NCI-H128 (cell line): Measurements from ENCODE around the gene DUOXA2.

Source experiments
- DNase-seq: peaks from one replicate; lab custom pipeline; 2025; ENCODE audit not compliant: unreplicated experiment; lab: John Stamatoyannopoulos, UW

The DUOXA2 gene

DNA sequence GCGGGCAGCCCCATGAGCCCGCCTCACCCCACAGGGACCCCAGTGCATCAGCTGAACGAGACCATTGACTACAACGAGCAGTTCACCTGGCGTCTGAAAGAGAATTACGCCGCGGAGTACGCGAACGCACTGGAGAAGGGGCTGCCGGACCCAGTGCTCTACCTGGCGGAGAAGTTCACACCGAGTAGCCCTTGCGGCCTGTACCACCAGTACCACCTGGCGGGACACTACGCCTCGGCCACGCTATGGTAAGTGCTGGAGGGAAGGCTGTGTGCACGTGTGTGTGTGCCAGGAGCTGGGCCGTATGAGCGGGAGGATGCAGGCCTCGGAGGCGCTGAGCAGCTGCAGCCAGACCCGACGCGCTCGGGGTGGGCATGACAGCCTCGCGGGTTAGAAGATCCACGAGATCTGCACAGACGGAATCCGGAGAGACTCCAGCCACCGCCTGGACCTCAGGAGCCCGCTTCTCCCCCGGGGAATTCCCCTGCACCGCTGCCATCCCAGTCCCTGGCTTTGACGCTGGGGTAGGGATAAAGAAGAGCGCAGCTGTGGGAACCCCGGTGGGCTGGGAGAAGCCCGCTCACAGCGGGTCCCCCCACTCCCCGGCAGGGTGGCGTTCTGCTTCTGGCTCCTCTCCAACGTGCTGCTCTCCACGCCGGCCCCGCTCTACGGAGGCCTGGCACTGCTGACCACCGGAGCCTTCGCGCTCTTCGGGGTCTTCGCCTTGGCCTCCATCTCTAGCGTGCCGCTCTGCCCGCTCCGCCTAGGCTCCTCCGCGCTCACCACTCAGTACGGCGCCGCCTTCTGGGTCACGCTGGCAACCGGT is 2.6 kb downstream of the DUOXA2 start:
- no peak for DNase-seq

DNA sequence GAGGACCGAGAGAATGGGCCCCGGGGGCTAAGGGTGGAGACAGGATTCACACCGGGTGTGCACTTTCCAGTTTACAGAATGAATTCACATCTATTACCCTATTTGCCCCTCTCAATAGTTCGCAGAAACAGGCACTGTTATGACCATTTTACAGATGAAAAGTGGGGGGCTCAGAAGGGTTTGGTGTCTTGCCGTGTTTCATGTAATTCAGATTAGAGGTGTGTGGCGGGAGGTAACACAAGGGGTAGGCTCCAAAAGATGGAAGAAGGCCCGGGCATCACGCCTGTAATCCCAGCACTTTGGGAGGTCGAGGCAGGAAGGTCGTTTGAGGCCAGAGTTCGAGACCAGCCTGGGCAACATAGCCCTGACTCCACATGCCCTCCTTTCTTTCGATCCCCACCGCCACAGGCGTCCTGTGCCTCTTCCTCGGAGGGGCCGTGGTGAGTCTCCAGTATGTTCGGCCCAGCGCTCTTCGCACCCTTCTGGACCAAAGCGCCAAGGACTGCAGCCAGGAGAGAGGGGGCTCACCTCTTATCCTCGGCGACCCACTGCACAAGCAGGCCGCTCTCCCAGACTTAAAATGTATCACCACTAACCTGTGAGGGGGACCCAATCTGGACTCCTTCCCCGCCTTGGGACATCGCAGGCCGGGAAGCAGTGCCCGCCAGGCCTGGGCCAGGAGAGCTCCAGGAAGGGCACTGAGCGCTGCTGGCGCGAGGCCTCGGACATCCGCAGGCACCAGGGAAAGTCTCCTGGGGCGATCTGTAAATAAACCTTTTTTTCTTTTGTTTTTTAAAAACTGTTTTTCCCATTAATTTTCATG is 3.4 kb downstream of the DUOXA2 start:
- no peak for DNase-seq

DNA sequence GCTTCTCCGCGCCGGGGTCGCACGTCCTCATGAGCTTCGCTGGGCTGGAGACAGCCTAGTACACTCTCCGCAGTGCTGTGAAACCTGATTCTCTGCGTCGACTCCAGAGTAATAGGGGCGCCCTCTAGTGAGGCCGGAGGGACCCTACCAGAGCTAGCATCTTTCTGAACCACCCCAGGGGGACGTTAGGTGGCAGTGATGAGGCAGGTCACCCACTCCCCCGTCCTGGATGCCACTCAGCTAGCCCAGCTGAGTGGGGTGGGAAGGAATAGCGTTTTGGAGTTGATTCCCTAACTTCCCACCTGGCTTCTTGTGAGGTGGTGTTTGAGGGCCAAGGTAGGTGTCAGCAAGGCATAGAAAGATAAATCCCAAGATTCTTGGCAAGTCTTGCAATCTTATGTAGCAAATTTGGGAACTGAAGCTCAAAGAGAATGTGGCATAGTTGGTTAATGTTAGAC is 4.0 kb downstream of the DUOXA2 start:
- DNase-seq = peak; percentile 81

DNA sequence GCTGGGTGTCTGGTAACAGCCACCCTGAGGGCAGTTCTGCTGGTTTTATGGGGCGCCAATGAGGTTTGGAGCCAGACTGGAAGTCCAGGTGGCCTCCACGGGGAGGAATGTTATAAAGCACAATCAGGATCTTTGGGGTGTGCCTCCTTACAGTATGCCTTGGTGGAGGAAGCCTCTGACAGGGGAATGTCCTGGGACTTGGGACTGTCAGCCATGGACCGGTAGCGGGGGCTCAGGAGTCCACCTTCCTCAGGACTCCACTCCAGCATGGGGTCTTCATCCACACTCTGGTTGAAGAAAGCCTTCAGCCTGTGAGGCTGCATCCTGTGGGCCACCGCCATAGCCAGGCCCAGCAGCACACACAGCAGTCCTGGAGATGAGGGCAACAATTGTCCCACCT is 4.9 kb downstream of the DUOXA2 start:
- no peak for DNase-seq

DNA sequence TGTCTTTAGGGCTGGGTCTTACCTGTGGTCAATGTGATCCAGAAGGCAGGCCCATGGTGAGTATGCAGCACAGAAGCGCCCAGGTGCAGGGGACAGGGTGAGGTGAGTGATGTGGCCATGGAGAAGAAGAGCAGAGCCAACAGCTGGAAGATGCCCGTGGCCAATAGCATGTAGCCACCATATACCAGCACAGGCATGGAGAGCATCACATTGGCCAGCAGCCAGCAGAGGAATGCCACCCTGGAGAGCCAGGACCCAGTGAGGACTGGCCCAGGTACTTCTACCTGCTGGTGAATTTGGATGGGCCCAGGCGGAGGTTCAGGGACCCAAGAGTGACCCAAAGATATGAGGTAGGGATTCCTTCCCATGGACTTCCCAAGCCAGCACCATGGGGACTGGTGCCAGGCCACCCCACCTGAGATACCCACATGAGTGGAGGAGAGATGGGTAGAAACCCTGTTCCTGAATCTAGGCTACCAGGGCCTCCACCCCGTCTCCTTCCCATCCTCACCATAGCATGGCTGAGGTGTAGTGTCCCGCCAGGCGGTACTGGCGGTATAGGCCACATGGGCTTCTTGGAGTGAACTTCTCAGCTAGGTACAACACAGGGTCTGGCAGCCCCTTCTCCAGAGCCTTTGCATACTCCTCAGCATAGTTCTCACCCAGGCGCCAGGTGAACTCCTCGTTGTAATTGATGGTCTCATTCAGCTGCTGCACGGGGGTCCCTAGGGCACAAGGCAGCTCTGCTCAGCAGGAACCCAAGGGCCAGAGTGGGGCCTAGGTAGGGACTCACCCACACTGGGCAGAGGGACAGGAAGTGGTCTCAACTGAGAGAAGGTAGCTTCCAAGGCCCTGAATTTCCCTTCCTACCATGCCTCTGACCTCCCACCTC is 6.2 kb downstream of the DUOXA2 start:
- no peak for DNase-seq

DNA sequence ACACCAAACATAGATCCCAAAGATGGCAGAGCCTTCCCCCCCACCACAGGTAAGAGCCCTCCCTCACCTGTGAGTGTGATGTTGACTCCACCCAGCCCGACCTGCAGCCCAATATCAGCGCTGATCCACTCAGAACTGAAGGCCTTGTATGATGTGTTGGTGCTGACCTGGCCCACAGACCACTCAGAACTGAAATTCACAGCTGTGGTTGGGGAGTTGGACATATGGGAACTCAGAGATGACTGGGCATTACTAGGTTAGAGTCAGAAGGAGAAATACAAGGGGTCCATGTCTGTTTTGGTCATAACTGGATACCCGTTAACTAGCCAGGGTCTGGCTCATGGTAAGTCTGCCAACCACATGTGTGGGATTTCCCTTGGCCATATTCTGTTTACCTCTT is 6.9 kb downstream of the DUOXA2 start:
- no peak for DNase-seq

DNA sequence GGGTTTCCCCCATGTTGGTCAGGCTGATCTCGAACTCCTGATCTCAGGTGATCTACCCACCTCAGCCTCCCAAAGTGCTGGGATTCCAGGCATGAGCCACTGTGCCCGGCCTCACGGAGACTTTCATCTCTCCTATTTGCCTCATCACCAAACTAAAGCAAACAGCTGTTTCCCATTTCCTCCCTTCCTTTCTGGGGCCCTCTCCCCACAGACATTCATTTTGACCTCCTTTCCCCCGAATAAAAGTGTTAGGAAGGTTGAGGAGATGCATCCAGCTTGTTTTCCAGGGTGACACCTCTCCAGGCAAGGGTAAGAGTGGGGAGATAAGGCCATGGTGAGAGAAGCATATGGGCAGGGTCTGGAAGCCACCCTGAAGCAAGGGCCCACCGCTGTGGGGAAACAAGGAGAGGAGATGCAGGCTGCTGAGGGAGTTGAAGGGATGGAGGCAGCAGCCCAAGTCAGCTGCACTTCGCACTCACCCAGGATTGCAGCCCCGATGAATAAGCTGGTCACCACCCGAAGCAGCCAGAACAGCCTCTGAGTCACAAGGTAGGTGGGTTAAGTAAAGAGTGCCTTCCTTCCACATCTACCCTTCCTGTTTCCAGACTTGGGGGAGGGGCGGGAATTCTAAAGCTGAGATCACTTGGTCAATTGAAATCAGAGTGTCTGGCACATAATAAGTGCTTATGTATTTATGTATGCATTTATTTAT is 7.7 kb downstream of the DUOXA2 start:
- DNase-seq = no peak

DNA sequence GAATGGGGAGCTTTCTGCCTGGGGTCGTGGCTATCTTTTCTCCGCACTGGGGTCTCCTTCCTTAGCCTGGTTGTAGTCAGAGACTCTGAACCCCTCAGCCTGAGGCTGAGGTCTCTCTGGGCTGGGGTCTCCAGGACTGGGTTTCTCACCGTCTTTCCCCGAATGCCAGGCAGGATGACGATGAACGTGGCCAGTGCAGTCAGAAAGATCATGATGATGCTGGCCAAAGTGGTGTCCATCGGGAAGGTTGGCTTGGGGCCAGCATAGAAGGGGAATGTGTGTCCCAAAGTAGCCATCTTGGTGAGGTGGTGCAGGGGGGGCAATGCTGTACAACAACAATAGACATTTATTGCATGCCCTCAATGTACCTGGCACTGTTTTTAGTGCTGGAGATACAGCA is 8.6 kb downstream of the DUOXA2 start:
- no peak for DNase-seq

DNA sequence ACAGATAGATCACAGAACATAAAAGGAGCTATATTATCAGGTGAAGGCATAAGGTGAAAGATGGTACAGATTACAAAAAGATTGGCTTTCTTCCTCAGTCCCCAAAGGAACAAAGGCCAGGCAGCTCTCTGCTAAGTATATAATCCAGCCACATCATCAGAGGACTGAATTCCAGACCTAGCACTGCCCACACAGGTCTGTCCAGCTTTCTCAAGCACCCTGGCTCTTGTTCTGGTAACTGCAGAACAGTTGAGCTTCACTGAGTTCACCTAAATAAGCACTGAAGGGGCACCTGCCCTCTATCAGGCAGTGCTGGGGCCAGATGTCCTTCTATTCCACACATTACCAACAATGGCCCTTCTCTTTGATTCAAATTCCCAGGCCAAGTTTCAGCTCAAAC is 9.3 kb downstream of the DUOXA2 start:
- DNase-seq = no peak

DNA sequence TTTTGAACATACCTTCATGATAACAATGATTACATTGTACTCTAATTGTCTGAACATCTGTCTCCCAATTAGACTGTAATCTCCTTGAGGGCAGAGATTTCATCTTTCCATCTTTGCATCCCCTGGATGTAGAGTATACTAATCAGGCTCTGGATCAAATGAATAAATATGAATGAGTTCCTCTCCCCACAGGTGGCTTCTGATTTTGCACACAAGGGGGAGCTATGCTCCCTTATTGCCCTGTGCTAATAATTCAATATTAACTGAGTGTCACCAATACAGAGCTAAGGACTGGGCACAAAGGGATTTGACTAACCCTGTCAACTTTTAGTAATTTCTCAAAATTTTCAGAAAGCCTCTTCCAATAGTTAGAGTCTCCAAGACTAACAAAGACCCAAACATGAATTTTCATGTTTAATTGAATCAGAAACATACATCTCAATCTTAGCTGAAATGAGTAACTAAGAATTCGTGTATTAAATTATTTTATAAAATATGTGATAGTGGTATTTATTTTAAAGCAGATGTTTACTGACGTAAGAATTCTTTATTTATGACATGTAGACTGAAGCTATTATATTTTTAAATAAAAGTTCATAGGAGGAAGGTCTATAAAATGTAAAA is 12.5 kb downstream of the DUOXA2 start:
- DNase-seq = no peak

DNA sequence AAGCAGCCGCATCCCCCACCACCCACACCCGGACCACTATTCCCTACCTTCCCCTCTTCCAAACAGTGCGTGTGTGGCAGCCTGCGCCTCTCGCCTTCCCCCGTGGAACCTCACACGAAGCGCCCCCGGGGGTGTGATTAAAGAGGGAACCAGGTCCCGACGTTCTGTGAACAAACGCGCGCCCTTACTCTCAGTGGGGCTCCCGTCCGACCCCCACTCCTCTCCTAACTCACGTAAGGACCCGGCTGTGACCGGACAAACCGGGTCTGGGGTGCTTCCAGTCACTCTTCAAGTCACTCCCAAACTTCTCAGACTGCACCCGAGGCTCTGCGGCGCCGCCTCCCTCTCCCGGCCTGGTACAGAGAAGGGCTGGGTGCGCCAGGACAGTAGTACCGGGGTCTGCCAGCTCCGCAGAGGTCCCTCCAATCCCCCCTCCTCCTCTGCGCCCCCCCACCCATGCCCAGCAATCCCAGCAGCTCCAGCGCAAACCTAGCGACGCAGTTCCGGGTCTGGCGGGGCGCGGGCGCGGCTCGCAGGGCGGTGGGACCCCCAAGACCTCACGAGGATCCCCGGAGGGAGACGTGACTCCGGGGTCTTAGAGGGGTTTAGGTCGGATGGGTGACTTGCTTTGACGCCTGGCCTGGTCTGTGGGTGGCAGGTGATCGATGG is 15.0 kb downstream of the DUOXA2 start:
- DNase-seq = no peak

DNA sequence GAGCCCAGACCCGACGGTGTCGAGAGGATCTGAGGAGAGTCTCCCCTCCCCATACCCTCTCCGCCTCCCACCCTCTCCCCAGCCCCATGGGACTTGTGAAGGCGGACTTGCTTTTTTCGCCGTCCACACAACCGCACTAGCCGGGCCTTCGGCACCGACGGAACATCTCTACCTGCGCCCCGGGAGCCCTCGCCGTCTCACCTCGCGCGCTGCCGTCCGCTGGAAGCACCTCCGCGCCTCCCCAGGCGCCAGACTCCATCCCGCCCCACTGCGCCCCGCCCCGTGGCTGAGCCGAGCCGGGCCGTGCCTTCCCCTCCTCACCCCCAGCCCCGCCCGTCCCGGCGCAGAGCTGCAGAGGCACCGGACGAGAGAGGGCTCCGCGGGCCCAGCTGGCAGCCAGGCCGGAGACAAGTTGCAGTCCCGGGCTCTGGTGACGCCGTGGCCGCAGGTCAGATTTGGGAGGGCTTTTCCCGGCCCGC is 15.6 kb downstream of the DUOXA2 start, which contains the start of the genes DUOX1 and DUOXA1:
Gene DUOX1 (plus strand): TSS at position 344 of the 479 bp plus-strand sequence. CDS start 1,973 bp downstream, outside the sequence.
Gene DUOXA1 (minus strand): TSS at position 229 of the 479 bp plus-strand sequence. CDS start 6,865 bp downstream, outside the sequence.
- no peak for DNase-seq

DNA sequence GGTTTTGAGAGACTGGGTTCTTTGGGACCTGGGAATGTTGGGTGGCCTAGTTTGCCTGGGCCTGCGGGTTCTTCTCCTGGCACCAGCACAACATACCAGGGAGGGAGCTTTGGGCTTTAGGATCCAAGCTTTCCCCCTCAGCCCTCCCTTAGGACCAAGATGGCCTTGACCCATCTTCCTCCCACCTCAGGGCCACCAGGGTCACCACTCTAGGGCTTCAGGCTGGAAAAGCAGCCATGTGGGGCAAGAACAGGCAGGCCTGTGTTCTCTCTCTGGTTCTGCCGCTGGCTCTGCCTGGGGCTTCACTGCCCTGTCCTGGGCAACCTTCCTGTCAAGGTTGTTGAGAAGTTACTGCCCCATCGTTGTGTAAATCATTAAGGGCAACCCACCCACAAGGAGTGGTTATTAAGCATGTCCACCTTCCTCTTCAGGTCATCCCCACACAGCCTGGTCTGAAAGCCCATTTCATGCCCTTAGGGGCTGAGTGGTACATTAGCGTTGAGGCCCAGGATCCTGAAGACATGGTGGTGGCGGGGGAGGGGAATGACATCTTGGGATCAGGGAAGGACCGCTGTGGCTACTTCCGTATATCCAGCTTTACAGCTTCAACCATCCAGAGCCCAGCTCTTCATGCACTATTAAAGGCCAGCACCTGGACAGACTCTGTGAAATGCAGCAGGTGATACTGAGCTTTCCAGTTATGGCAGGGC is 16.3 kb downstream of the DUOXA2 start:
- DNase-seq = no peak

DNA sequence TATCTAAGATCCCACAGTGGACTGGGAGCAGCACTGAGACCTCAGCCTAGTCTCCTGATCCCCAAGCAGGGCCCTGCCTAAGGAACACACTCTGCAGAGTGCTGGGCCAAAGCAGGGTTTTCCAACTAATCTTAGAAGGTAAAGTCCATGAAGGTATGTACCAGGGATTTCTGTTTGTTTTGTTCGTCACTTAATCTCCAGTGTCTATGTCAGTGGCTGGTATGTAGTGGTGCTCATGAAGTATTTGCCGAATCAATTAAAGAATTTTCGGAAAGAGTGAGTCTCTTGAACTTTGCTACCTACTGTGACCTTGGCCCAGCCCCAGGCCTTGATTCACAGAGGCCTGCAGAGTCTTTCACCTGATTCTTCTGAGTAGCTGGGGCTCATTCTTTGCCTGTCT is 17.4 kb downstream of the DUOXA2 start:
- DNase-seq = no peak

DNA sequence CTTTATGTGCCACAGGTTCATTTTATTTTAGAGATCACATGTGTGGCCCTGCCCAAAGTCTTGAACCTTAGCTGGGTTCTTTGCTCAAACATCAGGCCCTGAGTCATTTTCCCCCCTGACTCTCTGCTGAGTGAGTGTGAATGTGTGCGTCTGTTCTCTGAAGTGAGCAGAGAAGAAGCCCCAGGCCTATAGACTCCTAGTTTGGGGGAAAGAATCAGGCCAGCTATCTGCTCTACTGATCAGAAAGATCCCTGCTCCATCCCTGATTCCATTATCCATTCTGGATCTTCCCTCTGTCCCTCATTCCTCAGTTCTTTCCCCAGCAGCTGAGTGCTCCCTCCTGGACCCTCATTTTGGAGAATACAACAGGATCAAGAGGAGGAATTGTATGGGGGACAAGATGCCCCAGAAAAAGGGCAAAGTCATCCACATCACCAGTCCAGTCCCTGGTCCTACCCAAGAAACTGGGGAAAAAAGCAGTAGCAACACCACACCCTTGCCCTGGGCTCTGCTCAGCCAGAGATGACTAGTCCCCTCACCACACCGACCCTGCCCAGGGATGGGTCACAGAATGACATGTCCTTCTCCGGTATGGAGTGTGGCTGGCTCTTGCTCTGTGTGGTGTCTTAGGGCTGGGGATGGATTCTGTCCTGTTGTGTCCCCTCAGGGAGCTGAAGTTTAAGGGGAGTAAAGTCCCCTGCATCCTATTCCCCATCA is 18.9 kb downstream of the DUOXA2 start:
- DNase-seq = no peak

DNA sequence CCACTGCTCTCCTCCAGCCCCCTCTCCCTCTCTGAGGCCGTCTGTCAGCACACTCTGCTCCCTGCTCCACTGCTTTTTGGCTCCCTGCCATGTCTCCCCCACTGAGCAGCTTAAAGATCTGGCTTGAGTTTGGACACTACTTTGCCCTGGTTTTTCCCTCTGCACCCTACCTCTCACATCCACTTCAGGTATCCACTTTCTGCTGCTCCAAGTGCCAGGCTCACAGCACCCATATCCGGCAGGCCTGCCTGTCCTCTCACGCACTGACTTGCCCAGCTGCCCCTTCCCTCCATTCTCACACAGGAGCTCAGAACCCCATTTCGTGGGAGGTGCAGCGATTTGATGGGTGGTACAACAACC is 19.4 kb downstream of the DUOXA2 start:
- DNase-seq = no peak

DNA sequence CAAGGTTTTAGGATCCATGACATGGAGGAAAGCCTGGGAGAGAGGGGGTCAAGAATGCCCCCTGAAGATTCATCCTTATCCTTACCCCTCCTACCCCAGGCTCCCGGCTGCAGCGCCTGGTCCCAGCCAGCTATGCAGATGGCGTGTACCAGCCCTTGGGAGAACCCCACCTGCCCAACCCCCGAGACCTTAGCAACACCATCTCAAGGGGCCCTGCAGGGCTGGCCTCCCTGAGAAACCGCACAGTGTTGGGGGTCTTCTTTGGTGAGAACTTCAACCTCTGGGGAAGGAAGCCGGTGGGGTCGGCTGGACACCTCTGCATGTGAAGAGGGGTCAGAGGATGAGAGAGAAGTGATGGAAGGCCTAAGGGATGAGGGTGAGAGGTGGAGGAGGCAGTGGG is 19.9 kb downstream of the DUOXA2 start:
- DNase-seq = no peak
